Activated naive CD8-positive, alpha-beta T cell treated with anti-CD3 and anti-CD28 coated beads, Interleukin-2, amount 10 ng/mL, durations not matched to agents 7 days and 5 days (primary cell): ENCODE measurements around the gene PLGRKT. TPM values are rescaled to one million over a fixed set of nuclear protein-coding genes. Genes with fewer than 3 reads are reported as not detected.
A peak's percentile ranks its signal among the peaks of the same experiment; 100 is the strongest.
"Not testable (repeated sequence)": the region's sequence is repeated elsewhere in the genome, so short reads cannot be mapped to it uniquely, and the experiment has no call there.

ENCODE experiments used
- ATAC-seq: fragments of 150-1000 bp; cut with Tn5 transposase; one replicate; pipeline ENCODE4 v1.10.0; 2021; ENCODE audit warnings: low read depth, moderate library complexity
- POLR2A ChIA-PET: fragments of 350-600 bp; sonication (Branson Sonifier 250); formaldehyde crosslinking; loops from one replicate; lab custom pipeline; 2021; ENCODE audit warnings: antibody characterized with exemption; lab: Charles Lee
- DNase-seq: peaks from one replicate; pipeline ENCODE4 v3.0.0; 2021
- H3K27ac Mint-ChIP-seq: one replicate; pipeline ENCODE4 v1.8.0; 2022; ENCODE audit warnings: mild to moderate bottlenecking, mixed read lengths
- H3K27me3 Mint-ChIP-seq: one replicate; pipeline ENCODE4 v1.8.0; 2022; ENCODE audit warnings: mild to moderate bottlenecking, moderate library complexity, mixed read lengths
- H3K36me3 Mint-ChIP-seq: one replicate; pipeline ENCODE4 v1.8.0; 2021; ENCODE audit warnings: mild to moderate bottlenecking, mixed read lengths
- H3K4me1 Mint-ChIP-seq: one replicate; pipeline ENCODE4 v1.8.0; 2021; ENCODE audit warnings: mixed read lengths
- H3K4me3 Mint-ChIP-seq: one replicate; pipeline ENCODE4 v1.8.0; 2022; ENCODE audit warnings: mild to moderate bottlenecking, moderate library complexity, mixed read lengths
- H3K9me3 Mint-ChIP-seq: one replicate; pipeline ENCODE4 v1.8.0; 2021; ENCODE audit warnings: mixed read lengths
- total RNA-seq, 2 experiments: library from RNA; stranded (reverse); gene quantifications; one replicate each; pipeline ENCODE4 v1.2.3, GENCODE V29; 2021

The PLGRKT gene
- total RNA-seq, 2 experiments from 2014 or later = 25.5 to 27.0 TPM

DNA sequence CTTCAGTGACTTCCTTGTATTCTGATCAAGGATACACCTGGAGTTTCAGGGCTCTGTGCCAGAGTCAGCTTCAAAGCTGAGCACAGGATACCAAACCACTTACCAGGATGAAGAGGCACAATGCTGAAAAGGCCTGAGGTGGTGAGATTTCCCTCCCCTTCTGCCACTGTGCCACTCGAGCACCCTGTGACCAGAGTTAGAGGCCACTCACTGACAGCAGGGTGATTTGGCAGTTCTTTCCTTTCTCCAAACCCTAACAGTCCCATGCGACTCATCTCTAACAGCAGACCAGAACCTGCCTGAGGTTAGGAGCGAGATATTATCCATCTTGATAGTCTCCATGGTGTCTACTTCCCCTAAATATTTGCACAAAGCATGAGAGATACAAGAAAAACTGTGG lies 1.8 kb downstream of the PLGRKT start:
- POLR2A ChIA-PET = no interaction called here
- Mint-ChIP-seq H3K9me3 (peaks cover 2% of the 10 kb centered on the region), H3K27ac (no peak overlapping the region), H3K36me3 (peaks cover 34% of the 10 kb centered on the region), H3K4me3 (peak overlapping the region; percentile 94), H3K4me1 (peaks cover 20% of the 10 kb centered on the region), H3K27me3 (no peaks in the 10 kb centered on the region)
- no peak for DNase-seq
- ATAC-seq = no peak

DNA sequence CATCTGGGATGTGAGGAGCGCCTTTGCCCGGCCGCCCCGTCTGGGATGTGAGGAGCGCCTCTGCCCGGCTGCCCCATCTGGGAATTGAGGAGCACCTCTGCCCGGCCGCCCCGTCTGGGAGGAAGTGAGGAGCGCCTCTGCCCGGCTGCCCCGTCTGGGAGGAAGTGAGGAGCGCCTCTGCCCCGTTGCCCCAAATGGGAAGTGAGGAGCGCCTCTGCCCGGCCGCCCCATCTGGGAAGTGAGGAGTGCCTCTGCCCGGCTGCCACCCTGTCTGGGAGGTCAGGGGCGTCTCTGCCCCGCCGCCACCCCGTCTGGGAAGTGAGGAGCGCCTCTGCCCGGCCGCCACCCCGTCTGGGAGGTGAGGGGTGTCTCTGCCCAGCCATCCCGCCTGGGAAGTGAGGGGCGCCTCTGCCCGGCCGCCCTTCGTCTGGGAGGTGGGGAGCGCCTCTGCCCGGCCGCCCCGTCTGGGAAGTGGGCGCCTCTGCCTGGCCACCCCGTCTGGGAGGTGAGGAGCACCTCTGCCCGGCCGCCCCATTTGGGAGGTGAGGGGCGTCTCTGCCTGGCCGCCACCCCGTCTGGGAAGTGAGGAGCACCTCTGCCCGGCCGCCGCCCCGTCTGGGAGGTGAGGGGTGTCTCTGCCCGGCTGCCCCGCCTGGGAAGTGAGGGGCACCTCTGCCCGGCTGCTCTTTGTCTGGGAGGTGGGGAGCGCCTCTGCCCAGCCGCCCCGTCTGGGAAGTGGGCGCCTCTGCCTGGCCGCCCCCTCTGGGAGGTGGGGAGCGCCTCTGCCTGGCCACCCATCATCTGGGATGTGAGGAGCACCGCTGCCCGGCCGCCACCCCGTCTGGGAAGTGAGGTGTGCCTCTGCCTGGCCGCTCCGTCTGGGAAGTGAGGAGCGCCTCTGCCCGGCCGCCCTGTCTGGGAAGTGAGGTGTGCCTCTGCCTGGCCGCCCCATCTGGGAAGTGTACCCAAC lies 3.6 kb downstream of the PLGRKT start:
- ATAC-seq, H3K27me3 Mint-ChIP-seq, DNase-seq, H3K27ac Mint-ChIP-seq, H3K4me3 Mint-ChIP-seq, POLR2A ChIA-PET, H3K9me3 Mint-ChIP-seq: not testable (repeated sequence)
- Mint-ChIP-seq H3K36me3 (peaks cover 34% of the 10 kb centered on the region), H3K4me1 (peaks cover 20% of the 10 kb centered on the region)

DNA sequence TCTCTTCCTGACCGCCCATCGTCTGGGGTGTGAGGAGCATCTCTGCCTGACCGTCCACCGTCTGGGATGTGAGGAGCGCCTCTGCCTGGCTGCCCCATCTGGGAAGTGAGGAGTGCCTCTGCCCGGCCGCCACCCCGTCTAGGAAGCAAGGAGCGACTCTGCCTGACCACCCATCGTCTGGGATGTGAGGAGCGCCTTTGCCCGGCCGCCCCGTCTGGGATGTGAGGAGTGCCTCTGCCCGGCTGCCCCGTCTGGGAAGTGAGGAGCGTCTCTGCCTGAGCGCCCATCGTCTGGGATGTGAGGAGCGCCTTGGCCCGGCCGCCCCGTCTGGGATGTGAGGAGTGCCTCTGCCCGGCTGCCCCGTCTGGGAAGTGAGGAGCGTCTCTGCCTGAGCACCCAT lies 4.4 kb downstream of the PLGRKT start:
- DNase-seq, POLR2A ChIA-PET, H3K9me3 Mint-ChIP-seq, H3K27ac Mint-ChIP-seq, H3K27me3 Mint-ChIP-seq, H3K4me3 Mint-ChIP-seq, ATAC-seq: not testable (repeated sequence)
- Mint-ChIP-seq H3K4me1 (peaks cover 17% of the 10 kb centered on the region), H3K36me3 (peaks cover 34% of the 10 kb centered on the region)

DNA sequence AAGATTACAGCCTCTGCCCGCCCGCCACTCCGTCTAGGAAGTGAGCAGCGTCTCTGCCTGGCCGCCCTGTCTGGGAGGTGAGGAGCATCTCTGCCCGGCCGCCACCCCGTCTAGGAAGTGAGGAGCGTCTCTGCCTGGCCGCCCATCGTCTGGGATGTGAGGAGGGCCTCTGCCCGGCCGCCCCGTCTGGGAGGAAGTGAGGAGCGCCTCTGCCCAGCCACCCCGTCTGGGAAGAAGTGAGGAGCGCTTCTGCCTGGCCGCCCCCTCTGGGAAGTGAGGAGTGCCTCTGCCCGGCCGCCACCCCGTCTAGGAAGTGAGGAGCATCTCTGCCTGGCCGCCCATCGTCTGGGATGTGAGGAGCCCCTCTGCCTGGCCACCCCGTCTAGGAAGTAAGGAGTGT lies 4.8 kb downstream of the PLGRKT start:
- DNase-seq, H3K27ac Mint-ChIP-seq, H3K4me3 Mint-ChIP-seq, ATAC-seq, H3K27me3 Mint-ChIP-seq, POLR2A ChIA-PET, H3K9me3 Mint-ChIP-seq: not testable (repeated sequence)
- Mint-ChIP-seq H3K4me1 (peaks cover 17% of the 10 kb centered on the region), H3K36me3 (peaks cover 34% of the 10 kb centered on the region)

DNA sequence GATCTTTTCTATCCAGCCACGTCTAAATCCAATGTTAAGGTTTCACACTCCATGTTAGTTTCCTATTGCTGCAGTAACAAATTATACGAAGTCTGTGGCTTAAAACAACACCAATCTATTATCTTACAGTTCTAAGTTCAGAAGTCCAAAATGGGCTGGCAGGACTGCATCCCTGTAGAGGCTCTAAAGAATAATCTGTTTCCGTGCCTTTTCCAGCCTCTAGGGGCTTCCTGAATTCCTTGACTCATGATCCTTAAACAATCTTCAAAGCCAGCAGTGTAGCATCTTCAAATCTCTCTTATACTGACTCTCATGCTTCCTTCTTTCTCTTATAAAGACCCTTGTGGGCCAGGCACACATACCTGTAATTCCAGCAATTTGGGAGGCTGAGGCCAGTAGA lies 6.8 kb downstream of the PLGRKT start:
- peaks cover 2% of the 10 kb centered on the region for H3K9me3 Mint-ChIP-seq
- DNase-seq (no peak), ATAC-seq (no peak)
- POLR2A ChIA-PET = no interaction called here
- no peaks in the 10 kb centered on the region for H3K27me3 Mint-ChIP-seq
- H3K27ac Mint-ChIP-seq = no peak overlapping the region
- H3K4me3 Mint-ChIP-seq = no peak overlapping the region
- peaks cover 25% of the 10 kb centered on the region for H3K36me3 Mint-ChIP-seq
- H3K4me1 Mint-ChIP-seq = peaks cover 4% of the 10 kb centered on the region

DNA sequence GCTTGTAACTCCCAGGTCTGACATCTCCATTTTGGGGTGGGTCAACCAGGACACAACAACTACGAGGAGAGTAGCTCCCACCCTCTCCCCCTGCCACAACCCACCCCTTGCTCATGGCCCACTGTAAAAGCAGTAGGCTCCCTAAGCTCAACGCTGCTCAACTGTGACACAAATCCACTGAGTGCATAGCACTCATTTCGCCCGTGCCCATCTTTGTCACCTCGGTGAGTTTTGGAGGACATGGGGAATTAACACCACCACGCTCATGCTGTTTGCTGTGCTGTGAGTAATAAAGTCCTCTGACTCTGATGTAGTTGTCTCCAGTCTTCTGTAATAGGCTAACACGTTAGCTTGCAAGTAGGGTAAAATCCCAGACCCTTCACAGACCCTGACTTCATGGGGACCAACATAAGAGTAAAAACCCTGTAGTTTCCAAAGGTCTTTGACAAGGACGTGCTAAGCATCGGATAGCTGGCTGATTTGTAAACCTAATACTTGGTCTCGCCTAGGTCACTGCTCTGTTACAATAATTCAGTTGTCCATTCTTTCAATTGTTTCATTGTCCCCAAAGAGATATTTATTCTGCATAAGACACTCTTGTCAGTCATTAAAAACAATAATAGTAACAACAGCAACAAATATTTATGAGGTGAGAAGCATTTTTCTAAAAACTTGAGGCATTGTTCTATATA lies 7.7 kb downstream of the PLGRKT start:
- Mint-ChIP-seq H3K27me3 (no peaks in the 10 kb centered on the region), H3K27ac (no peak overlapping the region), H3K4me1 (peaks cover 4% of the 10 kb centered on the region), H3K9me3 (no peaks in the 10 kb centered on the region), H3K4me3 (no peak overlapping the region), H3K36me3 (peaks cover 17% of the 10 kb centered on the region)
- DNase-seq (no peak), ATAC-seq (no peak)
- POLR2A ChIA-PET = no interaction called here

DNA sequence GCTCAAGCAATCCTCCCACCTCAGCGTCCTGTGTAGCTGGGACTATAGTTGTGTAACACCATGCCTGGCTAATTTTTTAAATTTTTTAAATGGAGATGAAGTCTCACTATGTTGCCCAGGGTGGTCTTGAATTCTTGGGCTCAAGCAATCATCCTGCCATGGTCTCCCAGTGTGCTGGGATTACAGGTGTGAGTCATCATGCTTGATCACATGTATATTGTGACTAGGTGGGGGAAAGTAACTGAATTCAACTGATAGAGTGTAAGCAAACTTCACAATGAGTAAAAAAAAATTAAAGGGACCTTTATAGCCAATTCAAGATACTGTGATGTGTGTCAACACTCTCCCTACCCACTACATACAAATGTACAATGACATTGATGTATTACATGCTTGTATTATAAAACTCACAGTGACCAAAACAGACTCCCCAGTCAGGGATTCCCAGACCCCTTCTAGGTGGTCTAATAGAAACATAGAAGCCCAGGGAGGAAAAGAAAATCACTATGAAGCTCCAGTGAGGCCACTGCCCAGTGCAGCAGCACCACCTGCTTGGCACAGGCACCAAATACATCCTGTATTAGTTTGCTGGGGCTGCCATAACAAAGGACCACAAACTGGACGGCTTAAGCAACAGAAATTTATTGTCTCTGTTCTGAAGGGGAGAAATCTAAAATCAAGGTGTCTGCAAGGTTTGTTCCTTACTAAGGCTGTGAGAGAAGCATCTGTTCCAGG lies 8.8 kb downstream of the PLGRKT start:
- H3K27ac Mint-ChIP-seq = no peak overlapping the region
- H3K4me1 Mint-ChIP-seq = peaks cover 6% of the 10 kb centered on the region
- DNase-seq (no peak), ATAC-seq (no peak)
- H3K27me3 Mint-ChIP-seq = no peaks in the 10 kb centered on the region
- POLR2A ChIA-PET = no interaction called here
- H3K4me3 Mint-ChIP-seq = no peak overlapping the region
- H3K36me3 Mint-ChIP-seq = peaks cover 13% of the 10 kb centered on the region
- H3K9me3 Mint-ChIP-seq = no peaks in the 10 kb centered on the region

DNA sequence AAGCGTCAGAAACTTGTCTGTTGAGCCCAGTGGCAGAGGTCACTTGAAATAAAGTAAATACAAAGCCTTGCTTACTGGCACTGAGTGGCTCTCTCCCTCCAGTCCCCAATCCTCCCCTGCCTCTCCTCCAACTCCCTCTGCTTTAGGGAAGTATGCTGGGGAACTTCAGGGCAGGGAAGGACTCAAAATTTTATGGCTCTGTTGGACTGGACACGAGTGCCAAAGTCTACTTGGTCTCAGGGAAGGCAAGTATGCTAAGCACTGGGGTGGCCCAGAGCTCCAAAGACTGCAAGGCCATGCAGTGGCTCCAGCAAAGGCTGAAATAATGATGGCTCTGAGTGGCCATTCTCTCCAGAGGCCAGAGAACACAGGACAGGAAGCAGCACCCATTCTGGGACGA lies 9.6 kb downstream of the PLGRKT start:
- POLR2A ChIA-PET = interaction anchor here (0.6 kb wide), 1 partner anchor 113 kb away, joined by 3 read pairs; no protein-coding TSS in a partner anchor
- Mint-ChIP-seq H3K9me3 (no peaks in the 10 kb centered on the region), H3K27me3 (no peaks in the 10 kb centered on the region), H3K36me3 (peaks cover 10% of the 10 kb centered on the region), H3K27ac (no peak overlapping the region), H3K4me3 (no peak overlapping the region), H3K4me1 (peaks cover 6% of the 10 kb centered on the region)
- ATAC-seq (no peak), DNase-seq (no peak)

DNA sequence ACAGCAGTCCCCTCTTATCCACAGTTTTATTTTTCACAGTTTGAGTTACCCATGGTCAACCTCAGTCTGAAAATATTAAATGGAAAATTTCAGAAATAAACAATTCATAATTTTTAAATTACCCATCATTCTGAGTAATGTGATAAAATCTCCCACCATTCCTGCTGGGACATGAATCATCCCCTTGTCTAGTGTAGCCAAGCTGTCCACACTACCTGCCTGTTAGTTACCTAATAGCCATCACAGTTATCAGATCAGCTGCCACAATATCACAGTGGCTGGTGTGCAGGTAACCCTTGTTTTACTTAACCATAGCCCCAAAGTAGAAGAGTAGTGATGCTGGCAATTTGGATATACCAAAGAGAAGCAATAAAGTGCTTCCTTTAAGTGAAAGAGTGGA lies 10.7 kb downstream of the PLGRKT start:
- Mint-ChIP-seq H3K4me3 (no peak overlapping the region), H3K9me3 (no peaks in the 10 kb centered on the region), H3K4me1 (peaks cover 6% of the 10 kb centered on the region), H3K36me3 (peaks cover 1% of the 10 kb centered on the region), H3K27ac (no peak overlapping the region), H3K27me3 (no peaks in the 10 kb centered on the region)
- ATAC-seq (no peak), DNase-seq (no peak)
- POLR2A ChIA-PET = no interaction called here

DNA sequence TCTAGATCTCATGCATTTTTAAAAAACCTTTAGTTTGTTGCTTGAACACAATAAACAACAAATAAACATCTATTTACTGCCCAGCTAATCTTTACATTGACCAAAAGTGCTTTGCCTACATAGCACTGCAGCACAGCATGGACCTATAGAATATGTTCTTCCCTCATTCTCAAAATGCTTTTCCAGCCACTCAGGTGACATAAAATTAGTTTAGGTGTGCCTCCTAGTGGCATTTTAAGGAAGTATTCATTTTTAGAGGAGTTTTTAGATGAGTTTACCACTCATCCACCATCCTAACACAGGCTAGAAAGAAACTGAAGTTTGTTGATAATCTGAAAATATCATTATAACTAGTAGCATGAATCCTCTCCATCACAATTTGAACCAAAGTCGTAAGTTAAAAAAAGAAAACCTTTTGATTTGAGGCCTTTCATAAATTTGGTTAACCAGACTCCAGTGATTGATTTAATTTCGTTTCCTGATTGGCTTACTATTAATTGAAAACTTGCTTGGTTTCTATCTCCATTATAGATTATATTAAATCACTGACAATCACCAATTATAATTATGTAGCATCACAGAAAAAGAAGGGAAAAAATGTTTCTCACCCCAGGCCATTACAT lies 12.6 kb downstream of the PLGRKT start:
- POLR2A ChIA-PET = interaction anchor here (2.3 kb wide), 1 partner anchor 12 kb away, joined by 6 read pairs; the partner anchor contains the start of gene PLGRKT
- peak; percentile 58 for ATAC-seq
- Mint-ChIP-seq H3K4me1 (peaks cover 12% of the 10 kb centered on the region), H3K27ac (no peak overlapping the region), H3K4me3 (no peak overlapping the region), H3K36me3 (peaks cover 7% of the 10 kb centered on the region), H3K27me3 (no peaks in the 10 kb centered on the region), H3K9me3 (no peaks in the 10 kb centered on the region)
- no peak for DNase-seq

DNA sequence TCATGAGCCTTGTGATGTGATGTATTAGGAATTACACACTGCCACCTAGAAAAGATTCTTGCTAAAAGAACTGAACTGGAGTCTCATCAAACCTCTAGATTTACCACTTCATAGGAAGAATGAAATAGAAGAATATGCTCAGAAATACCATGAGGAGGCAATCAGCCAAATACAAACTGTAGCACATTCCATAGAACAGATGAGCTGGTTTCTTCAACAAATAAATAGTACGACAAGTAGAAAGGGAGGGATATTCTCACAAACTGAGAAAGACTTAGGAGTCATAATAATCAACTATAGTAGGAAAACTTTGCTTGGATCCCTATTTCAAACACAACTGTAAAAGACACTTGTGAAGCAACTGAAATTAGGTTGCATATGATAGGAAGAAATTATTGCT lies 15.4 kb downstream of the PLGRKT start:
- Mint-ChIP-seq H3K9me3 (no peaks in the 10 kb centered on the region), H3K36me3 (peaks cover 24% of the 10 kb centered on the region), H3K4me1 (peaks cover 9% of the 10 kb centered on the region), H3K27ac (no peak overlapping the region), H3K4me3 (no peak overlapping the region), H3K27me3 (no peaks in the 10 kb centered on the region)
- POLR2A ChIA-PET = no interaction called here
- DNase-seq = no peak
- no peak for ATAC-seq

DNA sequence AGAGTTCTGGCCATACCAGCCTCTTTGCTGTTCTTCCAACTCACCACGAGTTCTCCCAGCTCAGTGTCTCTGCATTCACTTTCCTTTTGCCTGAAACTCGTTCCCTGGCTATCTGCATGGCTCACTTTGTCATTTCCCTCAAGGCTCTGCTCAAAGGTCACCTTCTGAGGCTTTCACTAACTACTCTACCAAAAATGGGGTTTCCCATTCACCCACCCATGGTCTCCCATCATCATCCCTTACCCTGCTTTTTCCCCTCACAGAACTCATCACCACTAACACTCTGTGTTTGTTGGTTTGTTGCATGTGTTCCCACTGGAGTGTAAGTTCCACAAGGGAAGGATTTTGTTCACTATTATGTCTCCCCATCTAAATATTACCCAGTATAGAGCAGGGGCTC lies 16.6 kb downstream of the PLGRKT start:
- Mint-ChIP-seq H3K36me3 (peaks cover 26% of the 10 kb centered on the region), H3K27ac (no peak overlapping the region), H3K4me3 (no peak overlapping the region), H3K4me1 (peaks cover 9% of the 10 kb centered on the region), H3K27me3 (no peaks in the 10 kb centered on the region), H3K9me3 (no peaks in the 10 kb centered on the region)
- POLR2A ChIA-PET = no interaction called here
- DNase-seq = no peak
- no peak for ATAC-seq

DNA sequence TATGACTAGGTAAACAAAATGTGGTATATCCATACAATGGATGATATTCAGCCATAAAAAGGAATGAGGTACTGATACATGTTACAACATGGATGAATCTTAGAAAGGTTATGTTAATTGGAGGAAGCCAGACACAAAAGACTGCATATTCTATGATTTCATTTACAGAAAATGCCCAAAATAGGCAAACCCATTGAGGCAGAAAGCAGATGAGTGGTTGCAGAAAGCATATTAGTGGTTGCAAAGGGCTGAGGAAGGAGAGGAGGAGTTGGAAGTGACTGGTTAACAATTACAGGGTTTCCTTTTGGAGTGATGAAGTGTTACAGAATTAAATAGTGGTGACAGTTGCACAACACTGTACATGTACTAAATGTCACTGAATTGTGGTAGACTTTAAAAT lies 17.7 kb downstream of the PLGRKT start:
- peaks cover 32% of the 10 kb centered on the region for H3K36me3 Mint-ChIP-seq
- H3K9me3 Mint-ChIP-seq = no peaks in the 10 kb centered on the region
- POLR2A ChIA-PET = no interaction called here
- H3K27ac Mint-ChIP-seq = no peak overlapping the region
- ATAC-seq (no peak), DNase-seq (no peak)
- no peaks in the 10 kb centered on the region for H3K27me3 Mint-ChIP-seq
- peaks cover 9% of the 10 kb centered on the region for H3K4me1 Mint-ChIP-seq
- H3K4me3 Mint-ChIP-seq = no peak overlapping the region
